Measurements from ENCODE around the gene DAPK1.

Gene DAPK1

DNA sequence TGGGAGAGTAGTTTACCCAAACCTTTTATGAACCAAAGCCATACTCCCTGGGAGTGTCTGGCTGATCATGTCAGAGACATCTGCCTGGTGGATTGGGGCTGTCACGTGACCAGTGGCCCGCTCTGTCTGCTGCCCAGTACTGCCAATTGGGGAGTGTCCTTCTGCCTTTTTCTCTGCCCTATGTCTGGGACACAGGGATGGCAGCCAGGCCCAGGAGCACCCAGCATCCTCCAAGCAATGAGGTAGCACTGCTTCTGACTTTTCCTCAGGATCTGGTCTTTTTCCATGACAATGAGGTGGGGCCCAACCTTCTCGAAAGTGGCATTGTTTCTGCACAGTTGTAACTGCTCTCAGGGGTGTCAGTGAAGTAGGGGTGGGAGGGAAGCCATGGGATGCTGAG is 21.8 kb downstream of the DAPK1 start:
- no peak for DNase-seq

DNA sequence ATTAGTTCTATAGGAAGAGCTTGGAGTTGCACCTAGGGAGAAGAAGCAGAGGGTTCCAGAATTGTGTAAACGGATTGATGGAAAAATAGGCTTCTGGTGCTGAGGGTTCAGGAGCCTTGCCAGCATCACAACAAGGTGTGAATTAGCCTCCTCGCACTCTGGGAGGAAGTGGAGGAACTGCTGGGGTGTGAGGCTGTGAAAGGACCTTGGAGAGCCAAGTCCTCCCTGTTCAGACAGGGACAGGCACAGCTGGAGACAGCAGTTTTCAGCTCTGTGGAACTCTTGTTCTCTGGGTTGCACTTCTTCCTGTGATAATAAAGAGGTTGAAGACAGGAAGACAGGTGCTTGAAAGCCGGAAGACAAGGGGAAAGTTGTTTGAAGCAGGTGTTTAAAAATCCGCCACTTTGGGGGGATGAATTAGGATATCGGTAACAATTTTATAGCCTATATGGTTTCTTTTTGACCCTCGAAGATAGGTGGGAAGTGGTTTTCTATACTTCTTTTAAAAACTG is 22.6 kb downstream of the DAPK1 start:
- no peak for DNase-seq

DNA sequence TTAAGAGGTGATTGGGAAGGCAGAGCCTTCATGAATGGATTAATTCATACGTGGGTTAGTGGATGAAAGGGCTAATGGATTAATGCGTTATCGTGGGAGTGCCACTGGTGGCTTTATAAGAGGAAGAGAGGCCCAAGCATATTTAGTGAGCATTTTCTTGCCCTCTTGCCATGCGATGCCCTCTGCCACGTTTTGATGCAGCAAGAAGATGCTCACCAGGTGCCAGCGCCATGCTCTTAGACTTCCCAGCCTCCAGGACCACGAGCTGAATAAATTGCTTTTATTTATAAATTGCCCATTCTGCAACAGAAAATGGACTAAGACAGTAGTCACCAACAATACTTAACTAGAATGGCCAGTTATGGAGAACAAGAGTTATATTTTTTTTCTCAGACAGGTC is 24.2 kb downstream of the DAPK1 start:
- DNase-seq = no peak

DNA sequence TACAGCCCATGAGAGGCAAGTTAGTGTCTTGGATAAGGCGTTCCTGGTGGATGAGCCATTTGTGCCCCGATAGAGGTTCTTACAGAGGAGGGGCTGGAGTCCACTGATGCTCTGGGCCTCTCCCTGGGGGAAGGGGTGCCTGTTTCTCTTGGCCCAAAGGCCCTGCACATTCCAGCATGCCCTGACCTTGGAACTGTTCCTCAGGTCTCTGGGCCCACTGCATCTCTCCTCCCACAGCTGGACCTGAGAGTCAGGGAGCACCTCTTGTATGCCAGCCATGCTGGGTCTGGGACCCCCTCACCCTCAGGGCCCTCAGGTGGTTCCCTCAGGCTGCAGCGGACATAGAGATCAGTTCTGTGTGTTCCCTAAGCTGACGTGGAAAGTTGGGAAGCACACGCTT is 26.4 kb downstream of the DAPK1 start:
- no peak for DNase-seq

DNA sequence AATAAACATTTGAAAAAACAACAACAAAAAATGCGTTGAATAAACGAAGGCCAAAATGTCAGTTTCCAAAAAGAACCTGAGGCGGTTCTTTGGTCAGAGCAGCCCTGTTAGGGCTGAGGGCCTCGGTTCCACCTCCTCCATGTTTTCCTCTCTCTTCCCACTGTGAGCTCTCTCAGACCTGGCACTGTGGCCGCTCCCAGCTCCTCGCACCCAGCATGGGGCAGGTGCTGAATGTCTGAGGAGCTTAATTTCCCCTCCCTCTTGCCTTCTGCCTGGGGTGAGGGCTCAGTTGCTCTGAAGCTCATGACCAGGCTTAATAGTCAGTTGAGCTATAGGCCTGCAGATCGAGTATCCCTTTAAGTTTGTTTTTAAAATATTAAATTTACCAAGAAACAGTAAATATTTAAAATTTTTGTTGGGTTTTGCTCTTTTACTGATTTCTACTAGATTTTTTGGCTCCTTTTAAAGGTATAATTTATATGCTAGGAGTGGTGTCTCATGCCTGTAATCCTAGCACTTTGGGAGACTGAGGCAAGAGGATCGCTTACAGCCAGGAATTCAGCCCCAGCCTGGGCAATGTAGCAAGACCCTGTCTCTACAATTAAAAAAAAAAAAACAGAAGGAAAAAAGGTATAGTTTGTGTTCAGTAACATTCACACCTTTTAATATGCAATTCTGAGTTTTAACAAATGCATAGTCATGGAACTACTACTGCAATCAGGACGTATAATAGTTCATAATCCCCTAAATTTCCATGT is 28.1 kb downstream of the DAPK1 start:
- DNase-seq = no peak

DNA sequence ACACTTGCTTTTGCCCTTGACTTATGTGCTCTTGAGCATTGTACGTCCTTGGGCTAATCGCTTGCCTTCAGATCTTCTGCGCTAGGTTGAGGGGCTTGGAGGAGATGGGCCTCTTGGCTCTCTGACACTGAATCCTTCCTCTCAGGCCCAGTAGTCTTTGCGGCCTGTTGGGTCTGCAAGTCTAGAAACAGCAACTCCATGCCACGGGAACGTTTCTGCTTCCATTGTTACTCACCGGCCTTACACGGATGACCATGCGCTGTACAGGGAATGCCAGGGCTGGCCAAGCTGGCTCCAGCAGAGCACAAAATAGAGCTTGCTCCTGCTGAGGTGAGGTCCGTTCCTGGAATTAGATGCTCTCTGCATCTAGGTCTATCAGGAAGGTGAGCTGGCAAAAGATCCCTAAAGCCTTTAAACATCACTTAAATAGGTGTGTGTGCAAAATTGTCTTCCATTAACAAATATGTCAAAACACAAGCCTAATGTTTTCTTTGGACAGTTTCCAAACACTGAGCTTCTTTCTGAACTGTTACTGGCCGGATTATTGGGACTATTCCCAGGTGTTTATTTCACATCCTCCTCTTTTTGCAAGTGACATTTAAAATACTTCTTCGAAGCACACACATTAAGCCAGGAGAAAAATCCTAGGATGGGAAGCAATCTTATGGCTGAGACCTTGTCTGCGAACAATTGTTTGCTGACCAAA is 29.7 kb downstream of the DAPK1 start:
- DNase-seq = no peak

DNA sequence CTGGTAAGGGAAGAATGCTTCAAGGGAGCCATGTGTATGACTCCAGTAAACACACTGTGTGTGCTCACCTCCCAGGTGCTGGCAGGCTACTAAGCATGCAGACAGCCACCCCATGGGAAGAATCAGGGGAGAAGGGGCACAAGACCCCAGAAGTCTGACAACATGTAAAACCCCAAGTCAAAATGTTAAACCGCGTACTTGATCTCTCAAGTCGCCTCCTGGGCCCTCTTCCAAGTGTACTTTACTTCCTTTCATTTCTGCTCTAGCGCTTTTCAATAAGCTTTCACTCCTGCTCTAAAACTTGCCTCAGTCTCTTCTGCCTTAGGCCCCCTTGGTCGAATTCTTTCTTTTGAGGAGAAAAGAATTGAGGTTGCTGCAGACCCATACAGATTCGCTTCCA is 31.3 kb downstream of the DAPK1 start:
- DNase-seq = no peak

DNA sequence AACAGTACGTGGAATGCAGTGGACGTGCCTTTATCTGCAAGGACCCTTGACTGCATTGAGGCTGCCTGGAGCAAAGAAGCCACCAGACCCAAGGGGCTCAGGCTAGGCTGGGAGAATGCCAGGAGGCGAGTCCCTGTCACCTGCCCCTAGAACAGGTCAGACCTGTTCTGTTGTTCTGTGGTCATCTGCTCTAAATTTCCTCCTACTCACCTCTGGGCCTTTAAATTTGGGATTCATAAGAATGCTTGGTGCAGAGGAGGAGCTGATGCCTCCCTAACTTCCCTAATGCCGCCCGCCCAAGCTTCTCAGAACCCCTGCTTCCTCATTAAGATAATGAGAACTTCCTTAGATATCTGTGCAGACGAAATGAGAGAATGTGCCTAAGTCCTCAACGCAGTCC is 32.0 kb downstream of the DAPK1 start:
- no peak for DNase-seq

DNA sequence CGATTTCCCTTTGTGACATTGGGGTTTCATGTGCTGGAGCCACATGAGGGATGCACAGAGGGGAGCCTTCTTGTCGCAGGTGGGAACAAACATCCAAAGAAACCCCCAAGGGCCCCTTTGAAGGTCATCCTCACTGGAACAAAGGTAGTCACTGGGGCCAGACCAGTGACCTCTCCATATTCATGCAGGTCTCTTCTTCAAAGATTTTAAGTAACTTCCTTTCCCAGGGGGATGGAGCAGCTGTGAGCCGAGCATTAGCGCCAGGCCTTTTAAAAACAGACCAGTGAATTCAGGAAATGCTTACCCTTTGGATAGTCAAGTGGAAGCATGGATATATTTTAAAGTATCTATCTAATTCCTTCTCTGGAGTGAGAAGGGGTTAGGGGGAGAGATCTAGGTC is 33.0 kb downstream of the DAPK1 start:
- no peak for DNase-seq

DNA sequence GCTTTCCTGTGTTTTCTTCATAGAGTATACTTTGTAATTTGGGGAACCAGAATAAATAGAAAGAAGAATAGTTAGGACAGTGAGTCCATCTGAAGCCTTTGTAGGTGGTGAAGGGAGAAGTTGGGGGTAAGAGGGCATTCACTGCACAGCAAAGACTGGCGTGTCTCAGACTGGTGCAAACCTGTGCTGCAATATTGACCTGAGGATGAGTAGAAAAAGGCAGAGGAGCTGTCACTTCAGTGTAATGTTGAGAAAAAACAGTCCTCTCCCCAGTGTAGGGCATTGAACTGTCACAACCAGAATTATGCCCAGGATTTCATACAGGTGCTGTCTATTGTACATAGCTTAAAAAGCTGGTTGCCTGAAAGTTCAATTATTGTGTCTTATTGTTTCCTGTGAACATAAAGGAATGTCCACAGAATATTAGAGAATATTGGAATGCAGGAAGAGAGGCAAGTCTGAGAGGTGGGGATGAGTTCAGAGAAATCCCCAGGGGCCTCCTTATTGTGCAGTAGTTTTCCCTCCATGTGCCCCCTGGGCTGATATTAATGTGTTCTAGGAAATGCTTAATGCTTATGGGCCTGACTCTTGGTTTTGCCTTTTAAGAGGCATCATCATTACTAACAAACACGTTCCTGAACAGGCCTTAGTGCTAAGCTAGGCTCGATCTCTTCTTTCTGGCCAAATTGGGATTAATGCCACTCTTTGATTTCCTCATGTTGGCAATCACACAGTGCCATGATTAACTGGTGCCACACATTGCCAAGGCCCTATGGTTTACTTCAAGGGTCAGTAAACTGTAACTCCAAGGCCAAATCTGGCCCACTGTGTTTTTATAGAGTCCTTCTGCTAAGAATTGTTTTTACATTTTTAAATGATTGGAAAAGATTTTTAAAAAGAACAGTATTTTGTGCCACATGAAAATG is 34.0 kb downstream of the DAPK1 start:
- DNase-seq = no peak

DNA sequence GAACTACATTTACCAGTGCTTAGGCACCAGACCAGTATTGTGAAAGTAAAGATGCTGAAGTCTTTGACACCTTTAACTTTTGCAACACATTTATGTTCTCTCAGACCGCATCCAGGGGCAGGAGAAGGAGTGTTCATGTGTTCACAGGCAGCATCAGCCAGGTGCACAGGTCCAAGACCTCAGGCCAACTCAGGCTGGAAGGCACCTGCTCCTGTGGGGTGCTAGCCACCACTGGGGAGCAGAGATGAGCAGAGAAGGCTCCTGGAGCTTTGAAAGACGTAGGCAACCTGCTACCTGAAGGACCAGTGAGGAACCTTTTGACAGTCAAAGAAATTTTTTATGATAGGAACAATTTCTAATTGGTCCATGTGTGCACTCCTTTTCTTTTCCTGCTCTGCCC is 35.6 kb downstream of the DAPK1 start:
- no peak for DNase-seq

DNA sequence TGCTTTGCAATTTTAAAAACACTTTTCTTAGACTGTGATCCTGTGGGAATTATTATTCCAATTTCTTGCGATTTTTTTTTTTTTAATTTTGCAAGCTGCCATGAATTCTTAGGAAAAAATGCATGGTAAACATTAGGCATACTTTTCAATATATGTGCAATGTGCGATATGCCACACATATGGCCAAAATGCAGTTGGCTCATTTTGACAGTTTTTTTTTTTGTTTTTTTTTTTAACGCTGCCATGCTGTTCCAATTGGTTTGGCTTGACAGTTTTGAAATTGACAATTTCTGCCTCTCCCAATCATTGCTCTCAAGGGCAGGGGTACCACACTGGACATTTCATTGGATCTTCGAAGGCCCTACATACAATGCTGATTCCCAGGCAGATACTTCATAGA is 36.4 kb downstream of the DAPK1 start:
- no peak for DNase-seq

DNA sequence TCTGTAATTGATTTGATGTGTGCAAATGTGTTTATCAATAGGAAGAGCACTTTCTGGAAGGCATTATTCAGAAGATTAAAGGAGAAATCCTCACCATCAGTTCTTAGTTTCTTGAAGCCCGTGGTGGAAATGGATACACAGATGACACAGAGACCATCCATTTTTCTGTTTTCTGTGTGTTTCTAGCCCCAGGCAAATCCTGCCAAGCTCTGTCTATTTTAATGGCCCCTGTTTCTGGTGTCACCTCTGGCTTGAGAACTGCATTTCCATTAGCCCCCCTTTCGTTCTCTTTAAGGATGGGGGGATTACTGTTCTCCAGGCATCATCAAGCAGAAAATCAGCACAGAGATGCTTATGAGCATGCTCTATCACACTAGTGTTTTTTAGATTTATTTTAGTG is 37.3 kb downstream of the DAPK1 start:
- DNase-seq = no peak

DNA sequence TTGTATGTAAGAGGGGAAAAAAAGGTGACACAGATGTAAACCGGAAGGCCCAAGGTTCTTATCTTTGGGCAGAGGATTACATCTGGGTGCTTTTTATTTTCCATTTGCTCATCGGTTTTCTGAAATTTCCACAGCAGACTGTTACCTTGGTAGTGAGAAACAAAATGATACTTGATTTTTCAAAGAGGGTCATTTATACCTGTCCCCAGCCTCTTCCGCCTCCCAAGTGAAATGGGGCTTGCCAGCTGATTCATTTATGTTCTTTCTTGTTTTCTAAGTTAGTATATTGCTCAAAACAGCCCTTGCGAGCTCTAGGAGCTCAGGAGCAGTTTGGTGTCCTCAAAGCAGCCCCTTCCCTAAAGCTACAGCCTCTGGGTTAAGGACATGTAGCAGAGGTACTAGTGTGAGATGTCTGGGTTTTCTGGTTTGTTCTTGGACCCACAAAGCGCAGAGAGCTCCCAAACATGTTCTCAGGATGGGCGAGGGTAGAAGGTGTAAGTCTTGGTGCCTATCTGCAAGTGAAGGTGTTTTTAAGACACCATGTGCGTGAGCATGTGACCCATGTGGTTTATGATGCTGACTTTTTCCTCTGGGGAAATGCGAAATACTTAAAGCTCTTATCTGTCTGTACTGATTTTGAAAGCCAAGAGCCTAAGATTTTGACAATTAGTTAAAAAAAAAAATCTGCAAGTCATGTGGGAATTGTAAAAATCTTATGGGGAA is 38.3 kb downstream of the DAPK1 start:
- DNase-seq = no peak

DNA sequence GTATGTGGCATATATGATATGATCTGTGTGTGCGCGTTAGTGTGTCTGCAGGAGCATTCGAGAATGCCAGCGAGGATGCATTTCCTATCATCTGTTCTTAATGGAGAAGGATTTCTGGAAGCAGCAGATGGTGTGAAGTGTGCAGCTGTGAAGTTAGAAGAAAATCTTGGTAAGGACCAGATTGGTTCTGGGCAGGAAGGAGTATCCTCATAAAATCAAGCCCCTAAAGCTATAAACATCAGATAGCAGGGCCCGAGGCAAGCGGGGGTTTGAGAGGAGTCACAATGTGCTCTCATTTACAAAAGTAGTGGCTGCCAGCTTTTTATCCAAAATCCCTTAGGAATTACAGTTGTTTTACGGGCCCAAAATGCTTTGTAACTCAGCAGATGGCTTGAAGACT is 40.0 kb downstream of the DAPK1 start:
- no peak for DNase-seq

DNA sequence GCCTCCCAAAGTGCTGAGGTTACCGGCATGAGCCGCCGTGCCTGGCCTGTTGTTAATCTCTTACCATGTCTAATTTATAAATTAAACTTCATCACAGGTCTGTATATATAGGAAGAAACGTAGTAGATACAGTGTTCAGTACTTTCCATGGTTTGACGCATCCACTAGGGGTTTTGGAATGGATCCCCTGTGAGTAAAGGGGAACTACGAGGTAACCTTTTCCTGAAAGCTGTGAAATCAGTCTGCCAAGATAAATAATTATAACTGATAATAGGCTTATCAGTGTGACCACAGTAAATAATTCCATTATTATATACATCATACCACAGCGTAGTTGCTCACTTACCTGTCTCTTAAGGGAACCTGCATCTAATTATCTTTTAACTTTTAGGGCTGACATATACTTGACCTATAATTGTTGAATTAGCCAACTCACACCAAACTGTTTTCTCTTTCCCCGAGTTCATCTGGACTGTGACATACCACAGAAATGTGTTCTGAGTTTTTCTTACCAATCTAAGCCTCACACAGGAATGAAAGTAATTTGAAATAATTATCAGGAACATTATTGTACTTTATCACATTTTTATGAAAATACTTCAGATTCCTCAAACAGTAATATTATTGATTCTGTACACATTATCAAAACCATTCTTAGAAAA is 42.9 kb downstream of the DAPK1 start:
- no peak for DNase-seq

DNA sequence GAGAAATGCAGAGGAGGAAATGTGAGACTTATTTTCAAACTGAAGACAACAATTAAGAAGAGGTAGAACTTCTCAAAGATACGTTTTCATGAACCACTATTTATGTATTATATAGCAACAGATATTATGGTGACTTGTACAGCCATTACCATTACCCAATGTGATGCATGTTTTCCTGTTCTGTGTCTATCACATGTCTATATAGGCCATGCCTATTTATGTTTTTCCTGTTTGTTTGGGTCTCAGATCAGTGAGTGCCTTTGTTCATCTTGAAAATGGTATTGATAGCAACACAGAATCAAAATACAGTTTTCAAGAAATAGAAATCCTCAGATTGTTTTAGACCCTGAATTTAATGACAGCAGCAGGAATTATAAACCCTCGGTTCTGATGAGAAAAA is 44.0 kb downstream of the DAPK1 start:
- no peak for DNase-seq

DNA sequence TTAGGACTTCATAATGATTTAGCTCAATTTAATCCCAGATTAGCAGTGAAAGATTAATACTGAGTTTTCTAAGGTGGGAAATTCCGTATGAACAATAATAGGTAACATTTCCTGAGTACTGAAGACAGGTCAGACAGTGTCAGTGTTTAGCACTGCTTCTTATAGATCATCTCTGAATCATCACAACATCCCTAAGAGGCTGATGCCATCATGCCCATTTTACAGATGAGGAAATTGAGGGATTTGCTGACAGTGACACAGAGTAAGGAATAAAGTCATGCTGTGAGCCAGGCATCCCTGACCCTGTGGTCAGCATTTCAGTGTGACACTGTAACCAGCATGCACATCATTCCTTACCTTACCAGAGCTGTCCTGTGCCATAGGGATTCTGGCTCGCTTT is 44.5 kb downstream of the DAPK1 start:
- no peak for DNase-seq

DNA sequence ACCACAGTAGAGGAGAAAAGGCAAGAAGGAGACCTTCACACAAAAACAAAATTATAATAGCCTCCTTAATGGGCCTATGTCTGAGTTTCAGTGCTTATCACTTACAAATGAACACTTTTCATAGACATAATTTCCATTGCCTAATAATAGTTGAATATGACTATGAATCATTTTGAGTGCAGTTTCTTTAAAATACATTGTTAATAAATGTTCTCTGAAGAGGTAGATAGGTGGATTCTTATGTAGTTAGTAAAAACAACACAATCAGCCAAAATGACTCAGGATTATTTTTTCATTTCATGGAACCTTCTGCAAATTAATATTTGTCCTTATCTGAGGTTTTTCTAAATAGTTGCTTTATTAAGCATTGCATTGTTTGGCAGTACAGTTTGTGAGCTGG is 45.6 kb downstream of the DAPK1 start:
- DNase-seq = no peak

DNA sequence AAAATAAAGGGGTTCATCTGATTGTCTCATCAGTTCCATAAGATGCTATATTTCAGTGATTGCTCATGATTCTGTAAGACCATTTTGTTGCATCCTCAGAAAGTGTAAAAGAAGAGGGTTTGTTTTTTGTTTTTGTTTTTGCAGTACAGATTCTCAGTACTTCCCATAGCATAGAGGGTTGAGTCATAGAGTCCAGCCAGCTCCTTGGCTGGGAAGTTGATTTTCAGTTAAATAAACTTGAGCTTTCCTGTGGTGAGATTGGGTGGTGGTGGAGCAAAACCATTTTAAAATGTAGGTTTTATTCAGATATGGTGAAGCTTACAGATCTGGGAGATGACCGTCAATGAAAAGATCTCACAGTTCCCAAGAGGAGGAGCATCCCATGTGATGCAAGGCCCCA is 48.2 kb downstream of the DAPK1 start:
- no peak for DNase-seq

DNA sequence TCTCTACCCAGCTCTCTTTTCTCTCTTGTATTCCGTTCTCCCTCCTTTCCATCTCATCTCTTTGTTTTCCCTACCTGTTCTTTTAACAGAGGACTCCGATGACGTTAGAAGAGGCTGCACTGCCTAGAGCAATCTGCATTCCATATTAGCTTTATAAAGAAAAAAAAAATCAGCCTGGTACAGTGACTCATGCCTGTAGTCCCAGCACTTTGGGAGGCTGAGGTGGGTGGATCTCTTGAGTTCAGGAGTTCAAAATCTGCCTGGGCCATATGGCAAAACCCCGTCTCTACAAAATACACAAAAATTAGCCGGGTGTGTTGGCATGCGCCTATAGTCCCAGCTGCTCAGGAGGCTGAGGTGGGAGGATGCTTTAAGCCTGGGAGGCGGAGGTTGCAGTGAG is 49.0 kb downstream of the DAPK1 start:
- no peak for DNase-seq

DNA sequence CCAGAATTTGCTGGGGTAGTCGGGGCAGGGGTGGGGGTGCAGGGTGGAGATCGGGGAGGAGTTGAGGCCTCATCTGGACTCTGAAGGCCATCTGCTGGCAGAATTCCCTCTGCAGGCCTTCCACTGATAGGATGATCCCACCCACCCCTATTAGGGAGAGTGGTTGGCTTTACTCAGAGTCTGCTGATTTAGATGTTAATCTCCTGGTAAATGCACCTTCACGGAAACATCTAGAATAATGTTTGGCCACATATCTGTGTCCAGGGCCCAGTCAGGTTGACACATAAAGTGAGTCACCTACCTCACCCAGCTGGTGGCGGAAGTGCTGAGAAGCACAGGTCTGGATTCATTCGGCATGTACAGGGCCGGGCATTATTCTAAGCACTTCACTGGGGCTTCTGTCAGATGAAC is 50.0 kb downstream of the DAPK1 start:
- no peak for DNase-seq

Measured in CD4-positive, alpha-beta T cell treated with Interleukin-21 for 1 hour (primary cell).